ENCODE results near the gene WWC1.

The WWC1 gene

DNA sequence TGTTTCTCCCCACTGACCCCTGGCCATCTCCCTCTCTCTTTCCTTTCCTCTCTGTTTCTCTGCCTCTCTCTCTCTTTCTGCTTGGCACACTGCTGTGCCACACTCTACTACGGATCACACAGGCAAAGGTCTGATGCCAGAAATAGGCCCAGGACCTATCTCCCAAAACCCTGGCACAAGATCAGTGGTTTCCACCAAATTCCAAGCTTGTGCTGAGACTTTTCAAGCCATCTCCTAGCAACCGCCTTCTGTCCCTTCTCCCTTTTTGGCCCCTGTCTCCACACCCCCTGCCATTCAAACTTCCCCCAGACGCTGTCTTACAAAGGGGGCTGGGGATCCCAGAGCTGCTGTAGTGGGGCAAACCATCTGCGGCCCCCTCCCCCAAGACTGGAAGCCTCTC lies 156.4 kb downstream of the WWC1 start:
- Histone ChIP-seq H2AFZ (ENCODE audit: insufficient read depth, low read length, poor library complexity) (no peak overlapping the region), H2BK12ac (ENCODE audit: low read length) (peak overlapping the region; percentile 69), H3K23ac (ENCODE audit: low read length) (no peak overlapping the region), H3K14ac (ENCODE audit: low read length) (no peak overlapping the region), H3K27ac (ENCODE audit: low read depth, low read length) (no peak overlapping the region), H3K4me2 (ENCODE audit: low read length) (no peak overlapping the region), H3K4ac (ENCODE audit: low read depth, low read length) (no peak overlapping the region), H2BK5ac (ENCODE audit: low read depth, low read length, poor library complexity) (no peak overlapping the region), H4K12ac (ENCODE audit: low read depth, low read length) (peak overlapping the region; percentile 4), H2AK5ac (ENCODE audit: low read length) (peak overlapping the region; percentile 80), H3K36me3 (ENCODE audit: control insufficient read depth in 1 of 2, insufficient read depth in 2 of 2, low read length in 2 of 2) (peaks cover 4 to 11% of the 10 kb centered on the region in 2 experiments), H2BK120ac (ENCODE audit: insufficient read depth, low read length, poor library complexity) (peak overlapping the region; percentile 2), H3K79me2 (ENCODE audit: control insufficient read depth, insufficient read depth, low read length, poor library complexity) (no peaks in the 10 kb centered on the region), H3K9ac (ENCODE audit: low read length) (no peak overlapping the region), H3K18ac (ENCODE audit: low read length) (peak overlapping the region; percentile 79), H4K8ac (ENCODE audit: low read depth, low read length) (peak overlapping the region; percentile 8), H4K91ac (ENCODE audit: low read depth, low read length) (peak overlapping the region; percentile 36), H3K4me3 (ENCODE audit: low read depth, low read length) (no peak overlapping the region), H3K9me3 (ENCODE audit: insufficient read depth, low read depth, low read length) (no peaks in the 10 kb centered on the region), H3K79me1 (ENCODE audit: low read length) (peaks cover 8% of the 10 kb centered on the region), H3K27me3 (ENCODE audit: insufficient read depth, low read length) (no peaks in the 10 kb centered on the region), H3K4me1 (ENCODE audit: control insufficient read depth in 1 of 2, insufficient read depth in 2 of 2, low read length in 2 of 2) (peaks cover 7 to 11% of the 10 kb centered on the region in 2 experiments)
- no peak for DNase-seq
- WGBS (ENCODE audit: extremely low coverage, insufficient coverage, insufficient read length), result no CpG with 5 or more reads among the region's 4 CpGs

DNA sequence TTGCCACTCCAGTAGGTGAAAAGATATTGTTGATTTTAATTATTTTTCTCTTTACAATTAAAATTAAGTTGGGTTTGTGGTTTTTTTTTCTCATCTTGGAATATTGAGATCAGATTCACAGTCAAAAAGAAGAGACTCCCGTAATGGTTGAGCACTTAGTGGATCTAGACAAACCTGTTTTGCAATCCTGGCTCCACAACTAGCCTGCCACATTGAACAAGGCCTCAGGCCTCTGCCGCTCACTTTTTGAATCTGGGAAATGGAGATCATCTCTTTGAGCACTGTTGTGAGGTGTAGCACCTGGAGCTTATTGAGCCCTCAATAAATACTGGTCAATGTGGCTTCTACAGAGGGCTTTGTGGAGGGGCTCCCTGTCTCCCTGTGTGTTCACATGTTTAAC lies 157.7 kb downstream of the WWC1 start:
- no CpG with 5 or more reads among the region's 2 CpGs for WGBS (ENCODE audit: extremely low coverage, insufficient coverage, insufficient read length)
- Histone ChIP-seq H3K27ac (ENCODE audit: low read depth, low read length) (peak overlapping the region; percentile 70), H2BK120ac (ENCODE audit: insufficient read depth, low read length, poor library complexity) (peak overlapping the region; percentile 5), H2BK5ac (ENCODE audit: low read depth, low read length, poor library complexity) (no peak overlapping the region), H2AFZ (ENCODE audit: insufficient read depth, low read length, poor library complexity) (no peak overlapping the region), H3K4me2 (ENCODE audit: low read length) (peak overlapping the region; percentile 34), H3K14ac (ENCODE audit: low read length) (no peak overlapping the region), H2AK5ac (ENCODE audit: low read length) (no peak overlapping the region), H3K4me3 (ENCODE audit: low read depth, low read length) (no peak overlapping the region), H3K18ac (ENCODE audit: low read length) (no peak overlapping the region), H3K4me1 (ENCODE audit: control insufficient read depth in 1 of 2, insufficient read depth in 2 of 2, low read length in 2 of 2) (peaks cover 7 to 11% of the 10 kb centered on the region in 2 experiments), H3K23ac (ENCODE audit: low read length) (no peak overlapping the region), H2BK12ac (ENCODE audit: low read length) (no peak overlapping the region), H3K79me1 (ENCODE audit: low read length) (peaks cover 8% of the 10 kb centered on the region), H3K9me3 (ENCODE audit: insufficient read depth, low read depth, low read length) (no peaks in the 10 kb centered on the region), H4K91ac (ENCODE audit: low read depth, low read length) (peak overlapping the region; percentile 56), H3K36me3 (ENCODE audit: control insufficient read depth in 1 of 2, insufficient read depth in 2 of 2, low read length in 2 of 2) (peaks cover 10 to 15% of the 10 kb centered on the region in 2 experiments), H3K79me2 (ENCODE audit: control insufficient read depth, insufficient read depth, low read length, poor library complexity) (no peaks in the 10 kb centered on the region), H3K4ac (ENCODE audit: low read depth, low read length) (no peak overlapping the region), H4K12ac (ENCODE audit: low read depth, low read length) (no peak overlapping the region), H3K27me3 (ENCODE audit: insufficient read depth, low read length) (no peaks in the 10 kb centered on the region), H4K8ac (ENCODE audit: low read depth, low read length) (no peak overlapping the region), H3K9ac (ENCODE audit: low read length) (no peak overlapping the region)
- peak; percentile 61 to 80 for DNase-seq

DNA sequence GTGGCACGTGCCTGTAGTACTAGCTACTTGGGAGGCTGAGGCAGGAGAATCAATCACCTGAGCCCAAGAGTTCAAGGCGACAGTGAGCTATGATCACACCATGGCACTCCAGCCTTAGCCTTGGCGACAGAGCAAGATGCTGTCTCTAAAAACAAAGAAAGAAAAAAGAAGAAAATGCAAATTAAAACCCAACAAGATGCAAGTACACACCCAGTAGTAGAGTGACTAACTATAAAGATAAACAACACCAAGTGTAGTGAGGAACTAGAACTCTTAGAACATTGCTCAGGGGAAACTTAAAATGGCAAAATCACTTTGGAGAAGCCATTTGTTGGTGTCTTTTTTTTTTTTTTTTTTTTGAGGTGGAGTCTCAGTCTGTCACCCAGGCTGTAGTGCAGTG lies 160.1 kb downstream of the WWC1 start:
- H3K14ac ChIP-seq (ENCODE audit: low read length), result no peak overlapping the region
- no peaks in the 10 kb centered on the region for H3K27me3 ChIP-seq (ENCODE audit: insufficient read depth, low read length)
- H3K4ac ChIP-seq (ENCODE audit: low read depth, low read length), result no peak overlapping the region
- no peak overlapping the region for H4K8ac ChIP-seq (ENCODE audit: low read depth, low read length)
- H4K12ac ChIP-seq (ENCODE audit: low read depth, low read length), result no peak overlapping the region
- H3K36me3 ChIP-seq (ENCODE audit: control insufficient read depth in 1 of 2, insufficient read depth in 2 of 2, low read length in 2 of 2), result peaks cover 17 to 23% of the 10 kb centered on the region in 2 experiments
- no peak overlapping the region for H2BK12ac ChIP-seq (ENCODE audit: low read length)
- no CpG with 5 or more reads among the region's 3 CpGs for WGBS (ENCODE audit: extremely low coverage, insufficient coverage, insufficient read length)
- no peaks in the 10 kb centered on the region for H3K9me3 ChIP-seq (ENCODE audit: insufficient read depth, low read depth, low read length)
- no peak overlapping the region for H2BK5ac ChIP-seq (ENCODE audit: low read depth, low read length, poor library complexity)
- no peak overlapping the region for H2AK5ac ChIP-seq (ENCODE audit: low read length)
- H2BK120ac ChIP-seq (ENCODE audit: insufficient read depth, low read length, poor library complexity), result no peak overlapping the region
- no peaks in the 10 kb centered on the region for H3K79me2 ChIP-seq (ENCODE audit: control insufficient read depth, insufficient read depth, low read length, poor library complexity)
- H3K9ac ChIP-seq (ENCODE audit: low read length), result no peak overlapping the region
- H3K4me3 ChIP-seq (ENCODE audit: low read depth, low read length), result no peak overlapping the region
- no peak overlapping the region for H3K23ac ChIP-seq (ENCODE audit: low read length)
- H3K79me1 ChIP-seq (ENCODE audit: low read length), result peaks cover 8% of the 10 kb centered on the region
- H3K4me2 ChIP-seq (ENCODE audit: low read length), result no peak overlapping the region
- peaks cover 7 to 12% of the 10 kb centered on the region in 2 experiments for H3K4me1 ChIP-seq (ENCODE audit: control insufficient read depth in 1 of 2, insufficient read depth in 2 of 2, low read length in 2 of 2)
- no peak overlapping the region for H4K91ac ChIP-seq (ENCODE audit: low read depth, low read length)
- DNase-seq, result no peak
- H2AFZ ChIP-seq (ENCODE audit: insufficient read depth, low read length, poor library complexity), result no peak overlapping the region
- H3K18ac ChIP-seq (ENCODE audit: low read length), result no peak overlapping the region
- no peak overlapping the region for H3K27ac ChIP-seq (ENCODE audit: low read depth, low read length)

DNA sequence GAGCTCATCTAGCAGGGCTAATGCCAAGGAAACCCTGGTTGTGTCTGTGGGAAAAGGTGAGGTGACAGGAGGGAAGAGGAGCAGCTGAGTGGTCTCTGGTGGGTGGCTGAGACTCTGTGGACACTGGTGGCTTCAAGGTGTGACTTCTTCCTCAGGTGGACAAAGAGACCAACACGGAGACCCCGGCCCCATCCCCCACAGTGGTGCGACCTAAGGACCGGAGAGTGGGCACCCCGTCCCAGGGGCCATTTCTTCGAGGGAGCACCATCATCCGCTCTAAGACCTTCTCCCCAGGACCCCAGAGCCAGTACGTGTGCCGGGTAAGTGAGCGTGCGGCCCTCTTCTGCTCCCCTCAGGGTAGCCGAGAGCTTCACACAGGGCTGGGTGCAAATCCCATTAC lies 163.8 kb downstream of the WWC1 start:
- H3K27ac ChIP-seq (ENCODE audit: low read depth, low read length), result no peak overlapping the region
- no peak overlapping the region for H4K91ac ChIP-seq (ENCODE audit: low read depth, low read length)
- H3K4me3 ChIP-seq (ENCODE audit: low read depth, low read length), result no peak overlapping the region
- H3K9ac ChIP-seq (ENCODE audit: low read length), result no peak overlapping the region
- H2AFZ ChIP-seq (ENCODE audit: insufficient read depth, low read length, poor library complexity), result no peak overlapping the region
- H2BK12ac ChIP-seq (ENCODE audit: low read length), result no peak overlapping the region
- no peak overlapping the region for H3K4me2 ChIP-seq (ENCODE audit: low read length)
- DNase-seq, result no peak
- peaks cover 33 to 45% of the 10 kb centered on the region in 2 experiments for H3K36me3 ChIP-seq (ENCODE audit: control insufficient read depth in 1 of 2, insufficient read depth in 2 of 2, low read length in 2 of 2)
- H3K79me2 ChIP-seq (ENCODE audit: control insufficient read depth, insufficient read depth, low read length, poor library complexity), result no peaks in the 10 kb centered on the region
- no peak overlapping the region for H4K12ac ChIP-seq (ENCODE audit: low read depth, low read length)
- no peak overlapping the region for H3K23ac ChIP-seq (ENCODE audit: low read length)
- no peak overlapping the region for H2BK5ac ChIP-seq (ENCODE audit: low read depth, low read length, poor library complexity)
- peaks cover 2% of the 10 kb centered on the region for H3K9me3 ChIP-seq (ENCODE audit: insufficient read depth, low read depth, low read length)
- H3K14ac ChIP-seq (ENCODE audit: low read length), result no peak overlapping the region
- no peaks in the 10 kb centered on the region for H3K79me1 ChIP-seq (ENCODE audit: low read length)
- no peak overlapping the region for H3K18ac ChIP-seq (ENCODE audit: low read length)
- no peaks in the 10 kb centered on the region for H3K27me3 ChIP-seq (ENCODE audit: insufficient read depth, low read length)
- H4K8ac ChIP-seq (ENCODE audit: low read depth, low read length), result peak overlapping the region; percentile 23
- H3K4ac ChIP-seq (ENCODE audit: low read depth, low read length), result no peak overlapping the region
- WGBS (ENCODE audit: extremely low coverage, insufficient coverage, insufficient read length), result no CpG with 5 or more reads among the region's 12 CpGs
- H2BK120ac ChIP-seq (ENCODE audit: insufficient read depth, low read length, poor library complexity), result no peak overlapping the region
- H2AK5ac ChIP-seq (ENCODE audit: low read length), result no peak overlapping the region
- H3K4me1 ChIP-seq (ENCODE audit: control insufficient read depth in 1 of 2, insufficient read depth in 2 of 2, low read length in 2 of 2), result peaks cover 0 to 2% of the 10 kb centered on the region in 2 experiments

All from trophoblast cell (in vitro differentiated cells and primary cell).